PC-3 (cell line): ENCODE results near the gene ULK4. TPM values are rescaled to one million over a fixed set of nuclear protein-coding genes. Genes with fewer than 3 reads are reported as not detected.

ENCODE experiments used
- ATAC-seq: fragments of 200-7000 bp; cut with Tn5 transposase; 2 replicates; pipeline ENCODE4 v1.9.1; 2020; ENCODE audit warnings: mild to moderate bottlenecking, moderate library complexity
- BruUV-seq: library from RNA; stranded (reverse); fragments of 400-500 nt; replicated peaks from 2 replicates; lab custom pipeline; 2021; lab: Mats Ljungman, UMichigan
- CTCF ChIA-PET: fragments of 300-600 bp; sonication (Branson Sonifier 250); formaldehyde crosslinking; loops from one replicate; lab custom pipeline; 2022; ENCODE audit warnings: antibody characterized with exemption; lab: Charles Lee
- POLR2A ChIA-PET: fragments of 300-600 bp; sonication (Branson Sonifier 250); formaldehyde crosslinking; loops from one replicate; lab custom pipeline; 2022; ENCODE audit warnings: antibody characterized with exemption; ENCODE audit not compliant: unreplicated experiment; lab: Charles Lee
- DNase-seq: peaks from one replicate; pipeline ENCODE4 v3.0.0-alpha.2; 2015
- H2AFZ ChIP-seq: fragments of 300-600 bp; sonication (generic); 2 replicates; pipeline ENCODE4 v1.6.0; 2016; ENCODE audit warnings: antibody characterized with exemption, low read length
- H3F3A ChIP-seq: fragments of 300-600 bp; sonication (generic); one replicate; pipeline ENCODE4 v1.6.0; 2017; ENCODE audit warnings: antibody characterized with exemption, low read length, control low read depth, mild to moderate bottlenecking; ENCODE audit not compliant: unreplicated experiment
- H3K27ac ChIP-seq: fragments of 300-600 bp; sonication (generic); 2 replicates; pipeline ENCODE4 v1.5.1; 2016; ENCODE audit warnings: mild to moderate bottlenecking, low read length
- H3K27me3 ChIP-seq: fragments of 300-600 bp; sonication (generic); 2 replicates; pipeline ENCODE4 v1.6.1; 2016; ENCODE audit warnings: low read length, mixed read lengths
- H3K36me3 ChIP-seq: fragments of 300-600 bp; sonication (generic); 2 replicates; pipeline ENCODE4 v1.6.1; 2016; ENCODE audit warnings: low read depth, mixed run types, low read length, mixed read lengths
- H3K4me1 ChIP-seq: fragments of 300-600 bp; sonication (generic); 2 replicates; pipeline ENCODE4 v1.5.1; 2016; ENCODE audit warnings: low read length; ENCODE audit not compliant: insufficient read depth
- H3K4me2 ChIP-seq: fragments of 300-600 bp; sonication (generic); 2 replicates; pipeline ENCODE4 v1.6.0; 2016; ENCODE audit warnings: low read length
- H3K4me3 ChIP-seq: fragments of 300-600 bp; sonication (generic); 2 replicates; pipeline ENCODE4 v1.5.1; 2016; ENCODE audit warnings: mild to moderate bottlenecking, low read length, mixed read lengths
- H3K79me2 ChIP-seq: fragments of 300-600 bp; sonication (generic); 2 replicates; pipeline ENCODE4 v1.6.1; 2017; ENCODE audit warnings: low read length, mixed read lengths
- H3K9ac ChIP-seq: fragments of 300-600 bp; sonication (generic); 2 replicates; pipeline ENCODE4 v1.6.0; 2016; ENCODE audit warnings: mild to moderate bottlenecking, low read length
- H3K9me2 ChIP-seq: fragments of 300-600 bp; sonication (generic); replicated peaks from 2 replicates; pipeline ENCODE4 v1.6.1; 2016; ENCODE audit warnings: mixed run types, low read length, mixed read lengths
- H3K9me3 ChIP-seq: fragments of 300-600 bp; sonication (generic); 2 replicates; pipeline ENCODE4 v1.6.1; 2016; ENCODE audit warnings: low read length, mixed read lengths
- H4K20me1 ChIP-seq: fragments of 300-600 bp; sonication (generic); 2 replicates; pipeline ENCODE4 v1.6.1; 2016; ENCODE audit warnings: low read length, mixed read lengths
- EZH2 ChIP-seq: fragments of 300-600 bp; sonication (generic); IDR thresholded peaks from one replicate; pipeline ENCODE4 v1.6.1; 2017; ENCODE audit warnings: antibody characterized with exemption, mild to moderate bottlenecking, low read length; ENCODE audit not compliant: unreplicated experiment
- EZH2phosphoT487 ChIP-seq: fragments of 300-600 bp; sonication (generic); IDR thresholded peaks from 2 replicates; pipeline ENCODE4 v1.6.1; 2018; ENCODE audit warnings: mild to moderate bottlenecking, antibody characterized with exemption, low read length, borderline replicate concordance
- intact Hi-C: fragments of 100-400 bp; cut with micrococcal nuclease; formaldehyde crosslinking; loops from 2 replicates; pipeline ENCODE4 v1.9.0; 2023
- total RNA-seq: library from RNA; depleted of rRNA; stranded (reverse); fragments of >200 nt; gene quantifications from 2 replicates; pipeline ENCODE4 v1.2.3, GENCODE V29; 2014
- TF ChIP-seq, protein P1 (sequence below): fragments of 300-600 bp; sonication (generic); conservative IDR thresholded peaks from 2 replicates; pipeline ENCODE4 v1.5.1; 2017; ENCODE audit warnings: antibody characterized with exemption, low read depth, mild to moderate bottlenecking, low read length

Gene ULK4
- total RNA-seq, 1 experiment from 2014 or later = 4.8 TPM

GRCh38 chr3:41915353-41915752 lies 46.5 kb downstream of the ULK4 start:
- BruUV-seq = no TSS peak
- Histone ChIP-seq H3K27me3 (no peaks in the 10 kb centered on the region), H3K9me3 (no peaks in the 10 kb centered on the region), H3K4me2 (no peak overlapping the region), H2AFZ (no peak overlapping the region), H3K79me2 (no peaks in the 10 kb centered on the region), H4K20me1 (no peaks in the 10 kb centered on the region), H3K9ac (no peak overlapping the region), H3K4me3 (no peak overlapping the region), H3K36me3 (no peaks in the 10 kb centered on the region), H3K27ac (no peak overlapping the region), H3F3A (no peaks in the 10 kb centered on the region), H3K4me1 (no peaks in the 10 kb centered on the region), H3K9me2 (no peaks in the 10 kb centered on the region)
- no peak for ATAC-seq
- TF ChIP-seq, protein P1, sequence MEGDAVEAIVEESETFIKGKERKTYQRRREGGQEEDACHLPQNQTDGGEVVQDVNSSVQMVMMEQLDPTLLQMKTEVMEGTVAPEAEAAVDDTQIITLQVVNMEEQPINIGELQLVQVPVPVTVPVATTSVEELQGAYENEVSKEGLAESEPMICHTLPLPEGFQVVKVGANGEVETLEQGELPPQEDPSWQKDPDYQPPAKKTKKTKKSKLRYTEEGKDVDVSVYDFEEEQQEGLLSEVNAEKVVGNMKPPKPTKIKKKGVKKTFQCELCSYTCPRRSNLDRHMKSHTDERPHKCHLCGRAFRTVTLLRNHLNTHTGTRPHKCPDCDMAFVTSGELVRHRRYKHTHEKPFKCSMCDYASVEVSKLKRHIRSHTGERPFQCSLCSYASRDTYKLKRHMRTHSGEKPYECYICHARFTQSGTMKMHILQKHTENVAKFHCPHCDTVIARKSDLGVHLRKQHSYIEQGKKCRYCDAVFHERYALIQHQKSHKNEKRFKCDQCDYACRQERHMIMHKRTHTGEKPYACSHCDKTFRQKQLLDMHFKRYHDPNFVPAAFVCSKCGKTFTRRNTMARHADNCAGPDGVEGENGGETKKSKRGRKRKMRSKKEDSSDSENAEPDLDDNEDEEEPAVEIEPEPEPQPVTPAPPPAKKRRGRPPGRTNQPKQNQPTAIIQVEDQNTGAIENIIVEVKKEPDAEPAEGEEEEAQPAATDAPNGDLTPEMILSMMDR = no peak
- TF ChIP-seq EZH2 (no peak), EZH2phosphoT487 (no peak)
- intact Hi-C loops = no loop called here
- POLR2A ChIA-PET = no interaction called here
- no peak for DNase-seq
- CTCF ChIA-PET = no interaction called here

- no peak for ATAC-seq
- intact Hi-C loops = no loop called here
These were observed 49.6 kb downstream of the ULK4 start for GRCh38 chr3:41912280-41912679.

More at GRCh38 chr3:41912280-41912679, 49.6 kb downstream of the ULK4 start:
- Histone ChIP-seq H3K27ac (no peak overlapping the region), H3K4me2 (no peak overlapping the region), H3K27me3 (no peaks in the 10 kb centered on the region), H3K36me3 (no peaks in the 10 kb centered on the region), H3K9ac (no peak overlapping the region), H3K4me1 (0 out of 2 replicates have a peak, but pooled peaks cover 3% of the 10 kb centered on the region), H3K9me2 (no peaks in the 10 kb centered on the region), H3K79me2 (no peaks in the 10 kb centered on the region), H3K4me3 (no peak overlapping the region), H4K20me1 (no peaks in the 10 kb centered on the region), H2AFZ (no peak overlapping the region), H3K9me3 (no peaks in the 10 kb centered on the region), H3F3A (no peaks in the 10 kb centered on the region)
- TF ChIP-seq EZH2phosphoT487 (no peak), EZH2 (no peak)
- TF ChIP-seq, protein P1 = no peak
- ChIA-PET CTCF (no interaction called here), POLR2A (no interaction called here)
- no peak for DNase-seq
- BruUV-seq = no TSS peak
